WTC11 (cell line): ENCODE data around the gene HSD17B14. TPM values are rescaled to one million over a fixed set of nuclear protein-coding genes. Genes with fewer than 3 reads are reported as not detected.
A peak's percentile ranks its signal among the peaks of the same experiment; 100 is the strongest.

Source experiments
- ATAC-seq: fragments of 200-7000 bp; cut with Tn5 transposase; 2 replicates; pipeline ENCODE4 v1.10.0; 2021; ENCODE audit warnings: mild to moderate bottlenecking, moderate library complexity
- CTCF ChIA-PET: fragments of 300-600 bp; sonication (Branson Sonifier 250); formaldehyde crosslinking; loops from one replicate; lab custom pipeline; 2021; ENCODE audit warnings: antibody characterized with exemption; lab: Charles Lee
- POLR2A ChIA-PET: fragments of 350-600 bp; sonication (Branson Sonifier 250); formaldehyde crosslinking; loops from one replicate; lab custom pipeline; 2021; ENCODE audit warnings: antibody characterized with exemption; lab: Charles Lee
- DNase-seq: peaks from one replicate; pipeline ENCODE4 v3.0.0; 2021; ENCODE audit warnings: low spot score
- H3K27ac Mint-ChIP-seq: 2 replicates; pipeline ENCODE4 v1.8.0; 2021; ENCODE audit warnings: mixed read lengths
- H3K27me3 Mint-ChIP-seq: 2 replicates; pipeline ENCODE4 v1.8.0; 2021; ENCODE audit warnings: low read depth, mild to moderate bottlenecking, moderate library complexity, mixed read lengths
- H3K36me3 Mint-ChIP-seq: 2 replicates; pipeline ENCODE4 v1.8.0; 2021; ENCODE audit warnings: mixed read lengths
- H3K4me1 Mint-ChIP-seq: 2 replicates; pipeline ENCODE4 v1.8.0; 2022; ENCODE audit warnings: mixed read lengths
- H3K4me3 Mint-ChIP-seq: 2 replicates; pipeline ENCODE4 v1.8.0; 2021; ENCODE audit warnings: mild to moderate bottlenecking, moderate library complexity, mixed read lengths
- H3K9me3 Mint-ChIP-seq: 2 replicates; pipeline ENCODE4 v1.8.0; 2021; ENCODE audit warnings: mixed read lengths
- CTCF ChIP-seq: fragments of 200-600 bp; IDR thresholded peaks from 2 replicates; pipeline ENCODE4 v1.8.0; 2022; ENCODE audit warnings: antibody characterized with exemption
- FOXP4 ChIP-seq: sonication (generic); formaldehyde crosslinking; IDR thresholded peaks from 2 replicates; pipeline ENCODE4 v1.8.0; 2022; ENCODE audit warnings: mild to moderate bottlenecking, missing genetic modification reagents
- NFYB ChIP-seq: sonication (generic); formaldehyde crosslinking; conservative IDR thresholded peaks from 2 replicates; pipeline ENCODE4 v1.8.0; 2022; ENCODE audit warnings: low read depth, missing genetic modification reagents
- NR2C2 ChIP-seq: sonication (generic); formaldehyde crosslinking; IDR thresholded peaks from 2 replicates; pipeline ENCODE4 v1.8.0; 2022; ENCODE audit warnings: mild to moderate bottlenecking, missing genetic modification reagents
- TEAD1 ChIP-seq: sonication (generic); formaldehyde crosslinking; IDR thresholded peaks from 2 replicates; pipeline ENCODE4 v1.8.0; 2022; ENCODE audit warnings: mild to moderate bottlenecking, missing genetic modification reagents
- TP53 ChIP-seq: sonication (generic); formaldehyde crosslinking; IDR thresholded peaks from 2 replicates; pipeline ENCODE4 v1.8.1; 2023; ENCODE audit warnings: mild to moderate bottlenecking, missing genetic modification reagents
- USF1 ChIP-seq: sonication (generic); formaldehyde crosslinking; IDR thresholded peaks from 2 replicates; pipeline ENCODE4 v1.8.0; 2022; ENCODE audit warnings: mild to moderate bottlenecking, missing genetic modification reagents
- ZNF219 ChIP-seq: sonication (generic); formaldehyde crosslinking; IDR thresholded peaks from 2 replicates; pipeline ENCODE4 v1.8.0; 2023; ENCODE audit warnings: missing genetic modification reagents, mild to moderate bottlenecking, borderline replicate concordance
- ZNF317 ChIP-seq: sonication (generic); formaldehyde crosslinking; IDR thresholded peaks from 2 replicates; pipeline ENCODE4 v1.8.1; 2023; ENCODE audit warnings: low read depth, mild to moderate bottlenecking, moderate library complexity, missing genetic modification reagents, borderline replicate concordance
- ZNF671 ChIP-seq: fragments of 250-450 bp; sonication (Bioruptor Pico); IDR thresholded peaks from 2 replicates; pipeline ENCODE4 v1.8.0; 2021; ENCODE audit warnings: mild to moderate bottlenecking
- total RNA-seq: library from RNA; stranded (reverse); gene quantifications from 3 replicates; pipeline ENCODE4 v1.2.3, GENCODE V29; 2021
- TF ChIP-seq, protein P1 (sequence below): sonication (generic); formaldehyde crosslinking; IDR thresholded peaks from 2 replicates; pipeline ENCODE4 v1.8.1; 2023; ENCODE audit warnings: mild to moderate bottlenecking, missing genetic modification reagents, moderate library complexity
- TF ChIP-seq, protein P2 (sequence below): sonication (generic); formaldehyde crosslinking; IDR thresholded peaks from 2 replicates; pipeline ENCODE4 v1.8.1; 2023; ENCODE audit warnings: mild to moderate bottlenecking, moderate library complexity, missing genetic modification reagents
- TF ChIP-seq, protein P3 (sequence below): sonication (generic); formaldehyde crosslinking; conservative IDR thresholded peaks from 2 replicates; pipeline ENCODE4 v1.8.1; 2022; ENCODE audit warnings: mild to moderate bottlenecking, missing genetic modification reagents
- TF ChIP-seq, protein P4 (sequence below): sonication (generic); formaldehyde crosslinking; IDR thresholded peaks from 2 replicates; pipeline ENCODE4 v1.8.1; 2022; ENCODE audit warnings: missing genetic modification reagents, borderline replicate concordance
- TF ChIP-seq, protein P5 (sequence below): sonication (generic); formaldehyde crosslinking; IDR thresholded peaks from 2 replicates; pipeline ENCODE4 v1.8.0; 2022; ENCODE audit warnings: mild to moderate bottlenecking, missing genetic modification reagents

Gene HSD17B14
- total RNA-seq, 1 experiment from 2014 or later, result 11.4 TPM

DNA sequence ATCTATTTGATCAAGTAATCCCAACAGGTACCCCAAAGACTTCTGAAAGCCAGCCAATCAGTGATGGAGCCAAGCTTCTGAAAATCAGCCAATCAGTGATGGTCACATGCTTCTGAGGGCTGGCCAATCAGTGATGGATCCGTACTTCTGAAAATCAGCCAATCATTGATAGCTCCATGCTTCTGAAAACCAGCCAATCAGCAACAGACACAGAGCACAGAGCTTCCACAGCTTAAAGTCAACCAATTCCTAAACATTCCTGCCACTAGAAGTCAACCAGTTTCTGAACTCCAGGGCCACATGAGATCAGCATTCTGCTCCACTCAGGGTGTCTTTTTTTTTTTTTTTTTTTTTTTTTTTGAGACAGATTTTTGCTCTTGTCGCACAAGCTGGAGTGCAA lies 8.2 kb upstream of the HSD17B14 start:
- Mint-ChIP-seq H3K27me3 (no peaks in the 10 kb centered on the region; the same call in 1 of the 2 replicates), H3K27ac (peak overlapping the region; percentile 53), H3K4me1 (peaks cover 4% of the 10 kb centered on the region; the same call in 1 of the 2 replicates), H3K9me3 (no peaks in the 10 kb centered on the region; the same call in 1 of the 2 replicates), H3K36me3 (peaks cover 11% of the 10 kb centered on the region), H3K4me3 (no peak overlapping the region)
- no peak for TF ChIP-seq FOXP4 (CRISPR knock-in tag)
- no peak for TF ChIP-seq ZNF317 (CRISPR knock-in tag)
- TF ChIP-seq ZNF671 (CRISPR knock-in tag), result no peak
- TF ChIP-seq TEAD1 (CRISPR knock-in tag), result no peak
- TF ChIP-seq USF1 (CRISPR knock-in tag), result peak; percentile 50; the same call in 1 of the 2 replicates
- TF ChIP-seq, protein P1, sequence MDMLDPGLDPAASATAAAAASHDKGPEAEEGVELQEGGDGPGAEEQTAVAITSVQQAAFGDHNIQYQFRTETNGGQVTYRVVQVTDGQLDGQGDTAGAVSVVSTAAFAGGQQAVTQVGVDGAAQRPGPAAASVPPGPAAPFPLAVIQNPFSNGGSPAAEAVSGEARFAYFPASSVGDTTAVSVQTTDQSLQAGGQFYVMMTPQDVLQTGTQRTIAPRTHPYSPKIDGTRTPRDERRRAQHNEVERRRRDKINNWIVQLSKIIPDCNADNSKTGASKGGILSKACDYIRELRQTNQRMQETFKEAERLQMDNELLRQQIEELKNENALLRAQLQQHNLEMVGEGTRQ (CRISPR knock-in tag), result peak; percentile 66
- TF ChIP-seq, protein P2, sequence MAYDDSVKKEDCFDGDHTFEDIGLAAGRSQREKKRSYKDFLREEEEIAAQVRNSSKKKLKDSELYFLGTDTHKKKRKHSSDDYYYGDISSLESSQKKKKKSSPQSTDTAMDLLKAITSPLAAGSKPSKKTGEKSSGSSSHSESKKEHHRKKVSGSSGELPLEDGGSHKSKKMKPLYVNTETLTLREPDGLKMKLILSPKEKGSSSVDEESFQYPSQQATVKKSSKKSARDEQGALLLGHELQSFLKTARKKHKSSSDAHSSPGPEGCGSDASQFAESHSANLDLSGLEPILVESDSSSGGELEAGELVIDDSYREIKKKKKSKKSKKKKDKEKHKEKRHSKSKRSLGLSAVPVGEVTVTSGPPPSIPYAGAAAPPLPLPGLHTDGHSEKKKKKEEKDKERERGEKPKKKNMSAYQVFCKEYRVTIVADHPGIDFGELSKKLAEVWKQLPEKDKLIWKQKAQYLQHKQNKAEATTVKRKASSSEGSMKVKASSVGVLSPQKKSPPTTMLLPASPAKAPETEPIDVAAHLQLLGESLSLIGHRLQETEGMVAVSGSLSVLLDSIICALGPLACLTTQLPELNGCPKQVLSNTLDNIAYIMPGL, result no peak
- no peak for TF ChIP-seq CTCF
- TF ChIP-seq, protein P3, sequence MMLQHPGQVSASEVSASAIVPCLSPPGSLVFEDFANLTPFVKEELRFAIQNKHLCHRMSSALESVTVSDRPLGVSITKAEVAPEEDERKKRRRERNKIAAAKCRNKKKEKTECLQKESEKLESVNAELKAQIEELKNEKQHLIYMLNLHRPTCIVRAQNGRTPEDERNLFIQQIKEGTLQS, result no peak
- TF ChIP-seq NFYB (CRISPR knock-in tag), result peak; percentile 67
- TF ChIP-seq, protein P4, sequence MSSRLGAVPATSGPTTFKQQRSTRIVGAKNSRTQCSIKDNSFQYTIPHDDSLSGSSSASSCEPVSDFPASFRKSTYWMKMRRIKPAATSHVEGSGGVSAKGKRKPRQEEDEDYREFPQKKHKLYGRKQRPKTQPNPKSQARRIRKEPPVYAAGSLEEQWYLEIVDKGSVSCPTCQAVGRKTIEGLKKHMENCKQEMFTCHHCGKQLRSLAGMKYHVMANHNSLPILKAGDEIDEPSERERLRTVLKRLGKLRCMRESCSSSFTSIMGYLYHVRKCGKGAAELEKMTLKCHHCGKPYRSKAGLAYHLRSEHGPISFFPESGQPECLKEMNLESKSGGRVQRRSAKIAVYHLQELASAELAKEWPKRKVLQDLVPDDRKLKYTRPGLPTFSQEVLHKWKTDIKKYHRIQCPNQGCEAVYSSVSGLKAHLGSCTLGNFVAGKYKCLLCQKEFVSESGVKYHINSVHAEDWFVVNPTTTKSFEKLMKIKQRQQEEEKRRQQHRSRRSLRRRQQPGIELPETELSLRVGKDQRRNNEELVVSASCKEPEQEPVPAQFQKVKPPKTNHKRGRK, result no peak
- TF ChIP-seq, protein P5, sequence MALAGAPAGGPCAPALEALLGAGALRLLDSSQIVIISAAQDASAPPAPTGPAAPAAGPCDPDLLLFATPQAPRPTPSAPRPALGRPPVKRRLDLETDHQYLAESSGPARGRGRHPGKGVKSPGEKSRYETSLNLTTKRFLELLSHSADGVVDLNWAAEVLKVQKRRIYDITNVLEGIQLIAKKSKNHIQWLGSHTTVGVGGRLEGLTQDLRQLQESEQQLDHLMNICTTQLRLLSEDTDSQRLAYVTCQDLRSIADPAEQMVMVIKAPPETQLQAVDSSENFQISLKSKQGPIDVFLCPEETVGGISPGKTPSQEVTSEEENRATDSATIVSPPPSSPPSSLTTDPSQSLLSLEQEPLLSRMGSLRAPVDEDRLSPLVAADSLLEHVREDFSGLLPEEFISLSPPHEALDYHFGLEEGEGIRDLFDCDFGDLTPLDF (CRISPR knock-in tag), result no peak
- ChIA-PET POLR2A (interaction anchor here (0.6 kb wide), 3 partner anchors 126 to 1051 kb away, joined by 3 to 4 read pairs (median 3); no protein-coding TSS in a partner anchor), CTCF (interaction anchor here (0.6 to 6.6 kb wide), 31 partner anchors 8 to 1872 kb away, joined by 3 to 76 read pairs (median 5); partner anchors contain the start of genes CA11, GYS1, HSD17B14 and NUCB1)
- no peak for DNase-seq
- ATAC-seq, result peak; percentile 78

- CTCF ChIA-PET, result interaction anchor here (0.6 to 6.6 kb wide), 46 partner anchors 9 to 673 kb away, joined by 3 to 76 read pairs (median 5); partner anchors contain the start of genes BCAT2, CA11, DHDH and GYS1
- no peak overlapping the region for H3K4me3 Mint-ChIP-seq
- no peaks in the 10 kb centered on the region; the same call in 1 of the 2 replicates for H3K9me3 Mint-ChIP-seq
- no peak overlapping the region for H3K27ac Mint-ChIP-seq
- H3K27me3 Mint-ChIP-seq, result no peaks in the 10 kb centered on the region; the same call in 1 of the 2 replicates
- TF ChIP-seq NR2C2 (no peak), TP53 (no peak), ZNF219 (no peak), CTCF (peak; percentile 70)
- TF ChIP-seq, all 79 proteins: peak for 1
- DNase-seq (peak; percentile 71), ATAC-seq (peak; percentile 87)
- Mint-ChIP-seq H3K36me3 (peaks cover 11% of the 10 kb centered on the region), H3K4me1 (peaks cover 6% of the 10 kb centered on the region)
- POLR2A ChIA-PET, result interaction anchor here (1.0 to 1.3 kb wide), 2 partner anchors 53 to 128 kb away, joined by 3 to 4 read pairs; no protein-coding TSS in a partner anchor
Observed at GRCh38 chr19:48842789-48843162, 6.5 kb upstream of the HSD17B14 start.
